Epithelial cell of proximal tubule (primary cell): ENCODE measurements around the gene IGSF8. TPM values are rescaled to one million over a fixed set of nuclear protein-coding genes. Genes with fewer than 3 reads are reported as not detected.

Experiments
- DNase-seq: peaks from one replicate; pipeline ENCODE4 v3.0.0-alpha.2; 2011; ENCODE audit warnings: low read depth
- H3K4me3 ChIP-seq: 2 replicates; pipeline ENCODE4 v1.5.1; 2011; ENCODE audit warnings: low read depth, mild to moderate bottlenecking, low read length
- total RNA-seq: library from RNA; depleted of rRNA; stranded (reverse); fragments of >200 nt; gene quantifications from 2 replicates; pipeline ENCODE4 v1.2.3, GENCODE V29; 2015
- TF ChIP-seq, protein P1 (sequence below): conservative IDR thresholded peaks from 2 replicates; pipeline ENCODE4 v1.5.1; 2012; ENCODE audit warnings: low read depth, mild to moderate bottlenecking, low read length

Gene IGSF8
- total RNA-seq, 1 donor from 2014 or later, result 33.3 TPM

DNA sequence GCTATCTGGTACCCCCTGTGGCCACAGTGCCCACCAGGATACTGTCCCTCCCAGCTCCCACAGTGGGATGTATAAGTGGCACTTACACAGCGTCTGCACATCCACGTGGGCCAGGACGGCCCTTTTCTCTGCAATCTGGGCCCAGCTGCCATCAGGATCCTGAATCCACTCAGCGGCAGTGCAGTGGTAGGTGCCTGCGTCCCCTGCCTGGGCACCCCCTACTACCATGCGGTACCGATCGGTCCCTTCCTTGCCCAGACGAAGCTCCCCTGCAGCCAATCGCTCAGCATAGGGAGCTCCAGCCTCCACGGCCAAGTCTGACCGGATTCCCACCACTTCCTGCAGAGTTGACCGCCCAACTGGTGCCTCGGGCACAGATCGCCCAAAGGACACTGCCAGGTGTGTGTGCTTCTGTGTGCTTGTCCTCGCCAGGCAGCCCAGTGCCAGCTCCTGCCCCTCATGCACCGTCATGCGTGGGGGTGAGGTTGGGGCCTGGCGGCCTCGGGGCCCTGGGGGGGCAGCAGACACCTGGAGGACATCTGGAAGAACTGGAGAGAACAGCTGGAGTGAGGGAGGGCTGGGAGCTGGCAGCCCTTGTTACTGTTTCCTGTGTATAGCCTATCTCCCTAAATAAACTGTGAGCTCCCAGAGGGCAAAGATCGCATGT is 4.7 kb downstream of the IGSF8 start:
- no peak overlapping the region for H3K4me3 ChIP-seq
- no peak for DNase-seq
- TF ChIP-seq, protein P1, sequence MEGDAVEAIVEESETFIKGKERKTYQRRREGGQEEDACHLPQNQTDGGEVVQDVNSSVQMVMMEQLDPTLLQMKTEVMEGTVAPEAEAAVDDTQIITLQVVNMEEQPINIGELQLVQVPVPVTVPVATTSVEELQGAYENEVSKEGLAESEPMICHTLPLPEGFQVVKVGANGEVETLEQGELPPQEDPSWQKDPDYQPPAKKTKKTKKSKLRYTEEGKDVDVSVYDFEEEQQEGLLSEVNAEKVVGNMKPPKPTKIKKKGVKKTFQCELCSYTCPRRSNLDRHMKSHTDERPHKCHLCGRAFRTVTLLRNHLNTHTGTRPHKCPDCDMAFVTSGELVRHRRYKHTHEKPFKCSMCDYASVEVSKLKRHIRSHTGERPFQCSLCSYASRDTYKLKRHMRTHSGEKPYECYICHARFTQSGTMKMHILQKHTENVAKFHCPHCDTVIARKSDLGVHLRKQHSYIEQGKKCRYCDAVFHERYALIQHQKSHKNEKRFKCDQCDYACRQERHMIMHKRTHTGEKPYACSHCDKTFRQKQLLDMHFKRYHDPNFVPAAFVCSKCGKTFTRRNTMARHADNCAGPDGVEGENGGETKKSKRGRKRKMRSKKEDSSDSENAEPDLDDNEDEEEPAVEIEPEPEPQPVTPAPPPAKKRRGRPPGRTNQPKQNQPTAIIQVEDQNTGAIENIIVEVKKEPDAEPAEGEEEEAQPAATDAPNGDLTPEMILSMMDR, result no peak

- H3K4me3 ChIP-seq, result no peak overlapping the region
- TF ChIP-seq, protein P1, result no peak
- DNase-seq, result no peak
These were observed 5.4 kb downstream of the IGSF8 start for GRCh38 chr1:160093069-160093395.

GRCh38 chr1:160092366-160093068 is 5.9 kb downstream of the IGSF8 start:
- TF ChIP-seq, protein P1, result no peak
- H3K4me3 ChIP-seq, result no peak overlapping the region
- no peak for DNase-seq

- TF ChIP-seq, protein P1, result no peak
- no peak overlapping the region for H3K4me3 ChIP-seq
- no peak for DNase-seq
These were observed 6.7 kb downstream of the IGSF8 start for GRCh38 chr1:160091666-160092223.

DNA sequence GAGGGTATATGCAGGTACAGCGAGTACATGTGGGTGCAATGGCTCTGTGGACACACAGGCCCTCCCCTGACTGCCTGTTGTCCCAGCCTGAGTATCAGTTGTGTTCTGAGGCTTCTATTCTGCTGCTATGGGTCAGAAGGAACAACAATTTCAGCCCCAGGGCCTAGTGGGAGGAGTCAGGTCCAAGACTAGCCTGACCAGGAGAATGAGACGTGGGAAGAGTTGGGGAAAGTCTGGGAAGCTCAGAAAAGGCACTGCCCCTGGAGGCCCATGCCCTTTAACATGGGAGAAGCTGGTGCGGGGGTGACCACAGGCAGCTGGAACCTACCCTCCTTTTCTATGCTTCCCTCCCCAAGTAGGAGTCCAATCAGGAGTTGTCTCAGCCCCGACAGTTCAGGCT is 7.7 kb downstream of the IGSF8 start:
- no peak for DNase-seq
- H3K4me3 ChIP-seq, result no peak overlapping the region
- TF ChIP-seq, protein P1, result no peak

DNA sequence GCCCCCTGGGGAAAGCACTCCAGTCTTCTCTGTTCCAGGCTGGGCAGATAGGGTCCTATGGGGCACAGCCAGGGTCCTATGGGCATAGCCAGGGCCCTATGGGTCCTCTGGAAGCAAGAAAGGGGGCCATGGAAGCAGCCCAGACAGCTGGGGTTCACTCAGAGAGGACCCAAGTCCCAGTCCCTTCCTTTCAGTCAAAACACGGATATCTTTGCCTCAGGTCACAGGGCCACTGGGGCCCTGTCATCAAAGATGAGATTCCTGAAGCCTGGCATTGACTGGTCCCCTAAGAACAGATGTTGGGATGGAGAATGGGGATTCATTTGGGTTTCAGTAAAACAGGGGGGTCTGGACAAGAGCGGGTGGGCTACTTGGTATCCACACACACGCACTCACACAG is 8.5 kb downstream of the IGSF8 start:
- TF ChIP-seq, protein P1, result no peak
- no peak overlapping the region for H3K4me3 ChIP-seq
- DNase-seq, result no peak
